Caco-2 (cell line): ENCODE data around the gene GRB10. TPM values are rescaled to one million over a fixed set of nuclear protein-coding genes. Genes with fewer than 3 reads are reported as not detected.

Source experiments
- BruUV-seq: library from RNA; stranded (reverse); fragments of 400-500 nt; replicated peaks from 2 replicates; lab custom pipeline; 2021; lab: Mats Ljungman, UMichigan
- CTCF ChIA-PET: fragments of 300-600 bp; sonication (Branson Sonifier 250); formaldehyde crosslinking; loops from one replicate; lab custom pipeline; 2022; ENCODE audit warnings: antibody characterized with exemption; lab: Charles Lee
- POLR2A ChIA-PET: fragments of 300-600 bp; sonication (Branson Sonifier 250); formaldehyde crosslinking; loops from one replicate; lab custom pipeline; 2022; ENCODE audit warnings: antibody characterized with exemption; lab: Charles Lee
- DNase-seq, 2 experiments: peaks; one replicate each; pipeline versions ENCODE4 v3.0.0 to v3.0.0-alpha.2; 2020 to 2022
- H3K27me3 ChIP-seq: replicated peaks from 2 replicates; pipeline ENCODE4 v1.6.0; 2011; ENCODE audit warnings: low read length; ENCODE audit not compliant: control insufficient read depth, insufficient read depth
- H3K36me3 ChIP-seq: 2 replicates; pipeline ENCODE4 v1.5.1; 2011; ENCODE audit warnings: low read length; ENCODE audit not compliant: control insufficient read depth, insufficient read depth
- H3K4me1 ChIP-seq: fragments of 250-450 bp; sonication (Bioruptor Pico); 2 replicates; pipeline ENCODE4 v1.5.1; 2020; ENCODE audit warnings: mild to moderate bottlenecking
- H3K4me3 ChIP-seq: 2 replicates; pipeline ENCODE4 v1.5.1; 2011; ENCODE audit warnings: low read depth, mild to moderate bottlenecking, control low read depth, low read length
- H3K9me3 ChIP-seq: fragments of 250-450 bp; sonication (Bioruptor Pico); 2 replicates; pipeline ENCODE4 v1.5.1; 2020; ENCODE audit warnings: mild to moderate bottlenecking, moderate library complexity
- H3K27ac Mint-ChIP-seq: one replicate; pipeline ENCODE4 v1.8.0; 2022; ENCODE audit warnings: mixed read lengths; ENCODE audit not compliant: unreplicated experiment
- H3K27me3 Mint-ChIP-seq: one replicate; pipeline ENCODE4 v1.8.0; 2022; ENCODE audit warnings: mixed read lengths; ENCODE audit not compliant: insufficient read depth, unreplicated experiment
- H3K36me3 Mint-ChIP-seq: one replicate; pipeline ENCODE4 v1.8.0; 2022; ENCODE audit warnings: mild to moderate bottlenecking, mixed read lengths; ENCODE audit not compliant: insufficient read depth, unreplicated experiment
- H3K4me1 Mint-ChIP-seq: one replicate; pipeline ENCODE4 v1.8.0; 2022; ENCODE audit warnings: low read depth, mixed read lengths; ENCODE audit not compliant: unreplicated experiment
- H3K4me3 Mint-ChIP-seq: one replicate; pipeline ENCODE4 v1.8.0; 2022; ENCODE audit warnings: mild to moderate bottlenecking, moderate library complexity, mixed read lengths; ENCODE audit not compliant: unreplicated experiment
- H3K9me3 Mint-ChIP-seq: one replicate; pipeline ENCODE4 v1.8.0; 2022; ENCODE audit warnings: mixed read lengths; ENCODE audit not compliant: unreplicated experiment
- CTCF ChIP-seq, 2 experiments: fragments of 200-600 bp in 1 of 2; IDR thresholded peaks; 1 replicate in 1 of 2; 2 replicates in 1 of 2; pipeline versions ENCODE4 v1.5.1 to v1.8.0; 2011 to 2022; ENCODE audit warnings: antibody characterized with exemption in 1 of 2, control low read depth in 1 of 2, inconsistent platforms in 1 of 2, low read depth in 1 of 2, low read length in 1 of 2, mild to moderate bottlenecking in 1 of 2, moderate library complexity in 1 of 2; ENCODE audit not compliant: insufficient read depth in 1 of 2, severe bottlenecking in 1 of 2, unreplicated experiment in 1 of 2
- intact Hi-C: fragments of 100-400 bp; cut with micrococcal nuclease; formaldehyde crosslinking; loops from one replicate; pipeline ENCODE4 v1.10.0; 2022; ENCODE audit not compliant: unreplicated experiment
- total RNA-seq: library from RNA; stranded (reverse); gene quantifications from 2 replicates; pipeline ENCODE4 v1.2.3, GENCODE V29; 2022

GRB10 gene
- total RNA-seq, 1 experiment from 2014 or later = 79.3 TPM

DNA sequence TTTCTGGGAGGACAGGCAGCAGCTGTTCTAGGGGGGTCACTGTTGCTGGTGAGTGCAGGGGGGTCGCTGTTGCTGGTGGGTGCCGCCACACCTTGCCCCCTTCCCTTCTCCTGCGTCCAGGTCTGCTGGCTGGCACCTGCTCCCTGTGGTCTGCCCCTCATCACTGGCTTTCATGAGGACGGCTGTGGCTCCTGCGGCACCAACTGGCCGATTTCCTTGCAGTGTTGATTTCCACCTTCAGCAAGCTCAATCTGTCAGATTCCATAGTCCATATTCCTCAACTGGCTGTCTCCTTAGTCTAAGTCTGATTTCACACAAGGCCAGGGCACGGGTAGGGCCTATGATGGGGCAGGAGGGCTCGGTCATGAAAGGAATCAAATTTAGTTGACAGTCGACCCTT lies 23.4 kb upstream of the GRB10 start:
- CTCF ChIA-PET = no interaction called here
- intact Hi-C loops = no loop called here
- Histone ChIP-seq H3K36me3 (no peaks in the 10 kb centered on the region), H3K27me3 (no peaks in the 10 kb centered on the region), H3K9me3 (no peaks in the 10 kb centered on the region), H3K4me1 (no peaks in the 10 kb centered on the region), H3K4me3 (no peak overlapping the region)
- no peak for TF ChIP-seq CTCF (IDR thresholded peaks at IDR 0.05; ENCODE audit: insufficient read depth in 1 of 2, low read depth in 1 of 2, low read length in 1 of 2, severe bottlenecking in 1 of 2, unreplicated experiment in 1 of 2)
- Mint-ChIP-seq H3K9me3 (no peaks in the 10 kb centered on the region), H3K36me3 (no peaks in the 10 kb centered on the region), H3K27ac (no peak overlapping the region), H3K4me1 (no peaks in the 10 kb centered on the region), H3K4me3 (no peak overlapping the region), H3K27me3 (no peaks in the 10 kb centered on the region)
- no peak for DNase-seq
- POLR2A ChIA-PET = no interaction called here
- no TSS peak for BruUV-seq

GRCh38 chr7:50805447-50806125 lies 22.9 kb upstream of the GRB10 start:
- DNase-seq = no peak
- H3K9me3 ChIP-seq = no peaks in the 10 kb centered on the region
- Mint-ChIP-seq H3K27ac (no peak overlapping the region), H3K27me3 (no peaks in the 10 kb centered on the region), H3K36me3 (no peaks in the 10 kb centered on the region), H3K9me3 (no peaks in the 10 kb centered on the region), H3K4me1 (no peaks in the 10 kb centered on the region), H3K4me3 (no peak overlapping the region)
- no peaks in the 10 kb centered on the region for H3K36me3 ChIP-seq
- no TSS peak for BruUV-seq
- no peaks in the 10 kb centered on the region for H3K4me1 ChIP-seq
- TF ChIP-seq CTCF (IDR thresholded peaks at IDR 0.05; ENCODE audit: insufficient read depth in 1 of 2, low read depth in 1 of 2, low read length in 1 of 2, severe bottlenecking in 1 of 2, unreplicated experiment in 1 of 2) = no peak
- no peak overlapping the region for H3K4me3 ChIP-seq
- ChIA-PET POLR2A (no interaction called here), CTCF (no interaction called here)
- intact Hi-C loops = no loop called here
- H3K27me3 ChIP-seq = no peaks in the 10 kb centered on the region

GRCh38 chr7:50803359-50804337 lies 21.0 kb upstream of the GRB10 start:
- no TSS peak for BruUV-seq
- no peaks in the 10 kb centered on the region for H3K4me1 ChIP-seq
- DNase-seq = no peak
- no peak overlapping the region for H3K4me3 Mint-ChIP-seq
- CTCF ChIA-PET = no interaction called here
- no peaks in the 10 kb centered on the region for H3K9me3 Mint-ChIP-seq
- TF ChIP-seq CTCF (IDR thresholded peaks at IDR 0.05; ENCODE audit: insufficient read depth in 1 of 2, low read depth in 1 of 2, low read length in 1 of 2, severe bottlenecking in 1 of 2, unreplicated experiment in 1 of 2) = no peak
- intact Hi-C loops = no loop called here
- H3K27me3 Mint-ChIP-seq = peaks cover 4% of the 10 kb centered on the region
- POLR2A ChIA-PET = no interaction called here
- H3K27ac Mint-ChIP-seq = no peak overlapping the region
- no peaks in the 10 kb centered on the region for H3K27me3 ChIP-seq
- H3K4me1 Mint-ChIP-seq = no peaks in the 10 kb centered on the region
- H3K36me3 ChIP-seq = no peaks in the 10 kb centered on the region
- no peaks in the 10 kb centered on the region for H3K9me3 ChIP-seq
- H3K36me3 Mint-ChIP-seq = no peaks in the 10 kb centered on the region
- H3K4me3 ChIP-seq = no peak overlapping the region
